ENCODE results near the gene HIVEP3. TPM values are rescaled to one million over a fixed set of nuclear protein-coding genes. Genes with fewer than 3 reads are reported as not detected.

The HIVEP3 gene
- total RNA-seq, 1 donor from 2014 or later, result 3.6 TPM

DNA sequence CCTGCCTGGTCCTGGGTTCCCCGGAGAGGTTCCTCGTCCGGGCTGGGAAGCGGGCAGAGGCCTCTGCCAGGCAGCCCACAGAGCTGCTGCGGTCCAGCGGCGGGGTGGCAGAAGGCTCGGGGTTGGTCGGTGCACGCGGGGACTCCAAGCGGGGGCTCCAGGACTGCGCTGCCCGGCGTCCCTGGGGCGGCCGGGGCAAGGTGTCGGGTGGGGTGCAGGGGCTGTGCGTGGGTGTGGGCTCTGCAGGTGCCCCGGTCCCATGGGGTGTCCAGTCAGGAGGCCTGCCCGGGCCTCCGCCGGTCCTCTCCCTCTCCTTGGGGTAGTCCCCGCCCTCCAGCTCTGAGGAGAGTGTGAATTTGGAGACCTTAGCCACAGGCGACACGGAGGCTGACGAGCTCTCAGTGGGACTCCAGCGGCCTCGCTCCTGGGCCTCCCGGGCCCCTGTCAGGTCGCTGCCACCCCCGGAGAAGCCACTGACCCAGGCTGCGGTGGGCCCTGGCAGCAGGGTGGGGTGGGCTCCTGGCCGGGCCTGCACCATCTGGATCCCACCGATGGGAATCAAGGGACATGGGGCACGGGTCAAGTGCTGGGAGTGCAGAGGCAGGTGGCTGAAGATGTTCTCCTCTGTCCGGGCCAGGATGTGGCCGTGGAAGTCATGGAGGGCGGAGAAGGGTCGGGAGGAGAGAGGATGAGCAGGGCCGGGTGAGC, 408.0 kb downstream of the HIVEP3 start:
- Mint-ChIP-seq H3K4me3 (ENCODE audit: unreplicated experiment) (no peak overlapping the region), H3K27ac (ENCODE audit: unreplicated experiment) (no peak overlapping the region), H3K4me1 (ENCODE audit: low read depth) (peaks cover 7% of the 10 kb centered on the region), H3K36me3 (ENCODE audit: low read depth) (peaks cover 4% of the 10 kb centered on the region), H3K27me3 (ENCODE audit: low read depth) (no peaks in the 10 kb centered on the region), H3K9me3 (ENCODE audit: low read depth) (no peaks in the 10 kb centered on the region)
- no peak for DNase-seq (ENCODE audit: low spot score)
- TF ChIP-seq, protein P1, sequence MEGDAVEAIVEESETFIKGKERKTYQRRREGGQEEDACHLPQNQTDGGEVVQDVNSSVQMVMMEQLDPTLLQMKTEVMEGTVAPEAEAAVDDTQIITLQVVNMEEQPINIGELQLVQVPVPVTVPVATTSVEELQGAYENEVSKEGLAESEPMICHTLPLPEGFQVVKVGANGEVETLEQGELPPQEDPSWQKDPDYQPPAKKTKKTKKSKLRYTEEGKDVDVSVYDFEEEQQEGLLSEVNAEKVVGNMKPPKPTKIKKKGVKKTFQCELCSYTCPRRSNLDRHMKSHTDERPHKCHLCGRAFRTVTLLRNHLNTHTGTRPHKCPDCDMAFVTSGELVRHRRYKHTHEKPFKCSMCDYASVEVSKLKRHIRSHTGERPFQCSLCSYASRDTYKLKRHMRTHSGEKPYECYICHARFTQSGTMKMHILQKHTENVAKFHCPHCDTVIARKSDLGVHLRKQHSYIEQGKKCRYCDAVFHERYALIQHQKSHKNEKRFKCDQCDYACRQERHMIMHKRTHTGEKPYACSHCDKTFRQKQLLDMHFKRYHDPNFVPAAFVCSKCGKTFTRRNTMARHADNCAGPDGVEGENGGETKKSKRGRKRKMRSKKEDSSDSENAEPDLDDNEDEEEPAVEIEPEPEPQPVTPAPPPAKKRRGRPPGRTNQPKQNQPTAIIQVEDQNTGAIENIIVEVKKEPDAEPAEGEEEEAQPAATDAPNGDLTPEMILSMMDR (IDR thresholded peaks at IDR 0.05), result no peak

DNA sequence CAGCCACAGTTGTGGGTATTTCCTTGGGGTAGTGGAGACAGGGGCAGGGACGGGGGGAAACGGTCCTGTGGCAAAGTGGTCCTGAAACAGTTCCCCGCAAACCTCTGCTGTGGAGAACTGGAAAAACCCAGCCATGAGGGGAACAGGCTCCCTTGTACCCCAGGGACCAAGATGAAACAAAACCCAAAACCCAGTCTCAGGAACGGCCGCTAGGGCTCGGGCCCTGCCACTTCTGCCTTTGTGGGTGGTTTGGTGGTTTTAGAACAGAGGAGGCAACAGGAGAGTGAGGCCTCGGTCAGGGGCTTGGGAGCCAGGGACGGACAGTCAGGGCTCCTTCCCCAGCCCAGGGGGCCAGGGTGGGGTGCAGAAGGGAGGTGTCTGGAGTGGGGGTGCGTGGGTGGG, 409.5 kb downstream of the HIVEP3 start:
- TF ChIP-seq, protein P1 (IDR thresholded peaks at IDR 0.05), result no peak
- Mint-ChIP-seq H3K4me1 (ENCODE audit: low read depth) (peaks cover 6% of the 10 kb centered on the region), H3K27me3 (ENCODE audit: low read depth) (no peaks in the 10 kb centered on the region), H3K9me3 (ENCODE audit: low read depth) (no peaks in the 10 kb centered on the region), H3K4me3 (ENCODE audit: unreplicated experiment) (no peak overlapping the region), H3K36me3 (ENCODE audit: low read depth) (peaks cover 4% of the 10 kb centered on the region), H3K27ac (ENCODE audit: unreplicated experiment) (no peak overlapping the region)
- no peak for DNase-seq (ENCODE audit: low spot score)

DNA sequence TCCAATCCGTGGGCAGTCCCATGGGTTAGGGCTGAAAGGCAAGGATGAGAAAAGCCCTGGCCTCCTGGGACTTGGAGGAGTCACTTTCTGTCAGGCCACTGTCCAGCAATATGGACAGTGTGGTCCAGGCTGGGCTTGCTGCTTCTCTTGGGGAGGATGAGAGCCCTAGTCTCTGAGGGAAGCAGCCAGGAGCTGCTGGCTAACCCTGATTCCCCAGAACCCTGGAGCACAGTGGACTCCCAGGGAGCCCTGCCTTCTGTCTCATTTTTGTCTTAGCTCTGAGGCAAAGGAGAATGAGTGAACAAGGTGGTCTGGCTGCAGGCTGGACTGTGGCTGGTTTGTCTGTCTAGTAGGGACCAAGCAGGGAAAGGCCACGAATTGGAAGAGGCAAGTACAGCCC, 410.4 kb downstream of the HIVEP3 start:
- TF ChIP-seq, protein P1 (IDR thresholded peaks at IDR 0.05), result no peak
- DNase-seq (ENCODE audit: low spot score), result no peak
- Mint-ChIP-seq H3K27me3 (ENCODE audit: low read depth) (no peaks in the 10 kb centered on the region), H3K27ac (ENCODE audit: unreplicated experiment) (no peak overlapping the region), H3K36me3 (ENCODE audit: low read depth) (peaks cover 4% of the 10 kb centered on the region), H3K4me1 (ENCODE audit: low read depth) (peaks cover 15% of the 10 kb centered on the region), H3K9me3 (ENCODE audit: low read depth) (no peaks in the 10 kb centered on the region), H3K4me3 (ENCODE audit: unreplicated experiment) (no peak overlapping the region)

DNA sequence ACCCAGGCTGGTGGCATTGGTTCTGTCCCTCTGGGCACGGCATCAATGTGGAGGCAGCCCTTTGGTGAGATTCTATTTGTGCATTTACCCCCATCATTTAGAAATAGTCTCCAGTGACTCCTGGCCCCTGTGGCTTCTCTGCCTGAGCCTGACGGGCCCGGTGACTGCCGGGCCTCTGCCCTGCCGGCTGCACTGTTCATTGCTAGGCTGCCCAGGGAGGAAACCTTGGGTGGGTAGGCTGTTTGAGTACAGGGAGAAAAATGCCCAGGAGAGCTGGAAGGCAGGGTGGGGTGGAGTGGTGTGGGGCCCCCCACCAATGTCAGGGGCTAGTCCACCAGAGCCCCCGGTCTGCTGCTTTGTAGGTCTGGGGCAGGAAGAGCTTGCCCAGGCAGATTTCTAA, 410.9 kb downstream of the HIVEP3 start:
- TF ChIP-seq, protein P1 (IDR thresholded peaks at IDR 0.05), result no peak
- H3K4me1 Mint-ChIP-seq (ENCODE audit: low read depth), result peaks cover 15% of the 10 kb centered on the region
- H3K27ac Mint-ChIP-seq (ENCODE audit: unreplicated experiment), result no peak overlapping the region
- no peaks in the 10 kb centered on the region for H3K9me3 Mint-ChIP-seq (ENCODE audit: low read depth)
- H3K36me3 Mint-ChIP-seq (ENCODE audit: low read depth), result peaks cover 4% of the 10 kb centered on the region
- H3K27me3 Mint-ChIP-seq (ENCODE audit: low read depth), result no peaks in the 10 kb centered on the region
- no peak overlapping the region for H3K4me3 Mint-ChIP-seq (ENCODE audit: unreplicated experiment)
- no peak for DNase-seq (ENCODE audit: low spot score)

DNA sequence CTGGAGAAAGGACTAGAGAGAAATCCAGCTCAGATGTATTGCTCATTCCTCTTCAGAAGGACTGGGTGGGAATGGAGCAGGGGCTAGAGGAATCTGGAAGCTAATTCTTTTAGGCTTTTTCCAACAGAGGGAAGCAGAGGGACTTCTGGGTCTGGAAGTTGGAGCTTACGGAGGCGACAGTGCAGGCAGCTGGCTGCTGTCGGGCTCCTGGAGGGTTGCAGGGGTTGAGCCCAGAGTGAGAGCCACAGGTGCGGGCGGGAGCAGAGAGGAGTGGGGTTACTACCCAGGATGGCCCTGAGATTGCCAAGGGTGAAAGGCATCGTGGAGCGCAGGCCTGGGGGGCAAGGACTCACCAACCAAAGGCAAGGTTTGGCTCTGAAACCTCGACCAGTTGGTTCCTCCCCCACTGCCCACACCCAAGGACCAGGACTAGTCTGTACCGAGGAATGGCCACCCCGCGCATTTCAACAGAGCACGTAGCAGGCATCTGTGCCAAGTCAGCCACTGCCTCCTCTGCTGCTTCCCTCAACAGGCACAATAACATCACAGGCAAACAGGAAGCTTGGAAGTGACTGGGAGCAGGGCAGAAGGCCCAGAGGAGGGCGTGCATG, 411.5 kb downstream of the HIVEP3 start:
- H3K27me3 Mint-ChIP-seq (ENCODE audit: low read depth), result no peaks in the 10 kb centered on the region
- H3K4me1 Mint-ChIP-seq (ENCODE audit: low read depth), result peaks cover 15% of the 10 kb centered on the region
- no peak for DNase-seq (ENCODE audit: low spot score)
- no peak overlapping the region for H3K4me3 Mint-ChIP-seq (ENCODE audit: unreplicated experiment)
- peaks cover 4% of the 10 kb centered on the region for H3K36me3 Mint-ChIP-seq (ENCODE audit: low read depth)
- H3K9me3 Mint-ChIP-seq (ENCODE audit: low read depth), result no peaks in the 10 kb centered on the region
- TF ChIP-seq, protein P1 (IDR thresholded peaks at IDR 0.05), result no peak
- H3K27ac Mint-ChIP-seq (ENCODE audit: unreplicated experiment), result no peak overlapping the region

Data from chondrocyte (in vitro differentiated cells).